ENCODE measurements around the gene EDN2.

Gene EDN2

GRCh38 chr1:41474490-41475271 lies 9.8 kb downstream of the EDN2 start:
- no peak overlapping the region for H3K4me3 ChIP-seq (ENCODE audit: low read length)
- no peaks in the 10 kb centered on the region for H3K27me3 ChIP-seq (ENCODE audit: control insufficient read depth, insufficient read depth, low read length)
- no peaks in the 10 kb centered on the region for H3K9me3 ChIP-seq (ENCODE audit: control insufficient read depth, insufficient read depth, low read length)
- no CpG with 5 or more reads among the region's 17 CpGs for WGBS (ENCODE audit: insufficient coverage, insufficient read length)
- peaks cover 4% of the 10 kb centered on the region for H3K4me1 ChIP-seq (ENCODE audit: control insufficient read depth, insufficient read depth, low read length)
- H3K36me3 ChIP-seq (ENCODE audit: control insufficient read depth, insufficient read depth, low read length): no peaks in the 10 kb centered on the region; the same call in 1 of the 2 replicates
- no peak for DNase-seq (ENCODE audit: low read depth, low spot score)
- no peak overlapping the region for H3K27ac ChIP-seq (ENCODE audit: low read length)

GRCh38 chr1:41473738-41474362 lies 10.6 kb downstream of the EDN2 start:
- H3K9me3 ChIP-seq (ENCODE audit: control insufficient read depth, insufficient read depth, low read length): no peaks in the 10 kb centered on the region
- no CpG with 5 or more reads among the region's 6 CpGs for WGBS (ENCODE audit: insufficient coverage, insufficient read length)
- no peak for DNase-seq (ENCODE audit: low read depth, low spot score)
- no peaks in the 10 kb centered on the region for H3K27me3 ChIP-seq (ENCODE audit: control insufficient read depth, insufficient read depth, low read length)
- H3K4me1 ChIP-seq (ENCODE audit: control insufficient read depth, insufficient read depth, low read length): peaks cover 4% of the 10 kb centered on the region
- no peak overlapping the region for H3K4me3 ChIP-seq (ENCODE audit: low read length)
- no peaks in the 10 kb centered on the region; the same call in 1 of the 2 replicates for H3K36me3 ChIP-seq (ENCODE audit: control insufficient read depth, insufficient read depth, low read length)
- no peak overlapping the region for H3K27ac ChIP-seq (ENCODE audit: low read length)

GRCh38 chr1:41471658-41472057 lies 12.8 kb downstream of the EDN2 start:
- H3K4me1 ChIP-seq (ENCODE audit: control insufficient read depth, insufficient read depth, low read length): no peaks in the 10 kb centered on the region; the same call in 1 of the 2 replicates
- no CpG with 5 or more reads among the region's 6 CpGs for WGBS (ENCODE audit: insufficient coverage, insufficient read length)
- H3K27me3 ChIP-seq (ENCODE audit: control insufficient read depth, insufficient read depth, low read length): no peaks in the 10 kb centered on the region
- DNase-seq (ENCODE audit: low read depth, low spot score): no peak
- no peak overlapping the region for H3K4me3 ChIP-seq (ENCODE audit: low read length)
- no peak overlapping the region for H3K27ac ChIP-seq (ENCODE audit: low read length)
- H3K36me3 ChIP-seq (ENCODE audit: control insufficient read depth, insufficient read depth, low read length): no peaks in the 10 kb centered on the region
- no peaks in the 10 kb centered on the region for H3K9me3 ChIP-seq (ENCODE audit: control insufficient read depth, insufficient read depth, low read length)

- DNase-seq (ENCODE audit: low read depth, low spot score): no peak
- Histone ChIP-seq H3K9me3 (ENCODE audit: control insufficient read depth, insufficient read depth, low read length) (no peaks in the 10 kb centered on the region), H3K27me3 (ENCODE audit: control insufficient read depth, insufficient read depth, low read length) (no peaks in the 10 kb centered on the region), H3K36me3 (ENCODE audit: control insufficient read depth, insufficient read depth, low read length) (no peaks in the 10 kb centered on the region), H3K4me3 (ENCODE audit: low read length) (no peak overlapping the region), H3K4me1 (ENCODE audit: control insufficient read depth, insufficient read depth, low read length) (no peaks in the 10 kb centered on the region), H3K27ac (ENCODE audit: low read length) (no peak overlapping the region)
- no CpG with 5 or more reads among the region's 5 CpGs for WGBS (ENCODE audit: insufficient coverage, insufficient read length)
Observed at GRCh38 chr1:41469706-41470105, 14.8 kb downstream of the EDN2 start.

- Histone ChIP-seq H3K36me3 (ENCODE audit: control insufficient read depth, insufficient read depth, low read length) (no peaks in the 10 kb centered on the region), H3K27ac (ENCODE audit: low read length) (no peak overlapping the region), H3K27me3 (ENCODE audit: control insufficient read depth, insufficient read depth, low read length) (no peaks in the 10 kb centered on the region), H3K4me1 (ENCODE audit: control insufficient read depth, insufficient read depth, low read length) (no peaks in the 10 kb centered on the region), H3K4me3 (ENCODE audit: low read length) (no peak overlapping the region), H3K9me3 (ENCODE audit: control insufficient read depth, insufficient read depth, low read length) (no peaks in the 10 kb centered on the region)
- DNase-seq (ENCODE audit: low read depth, low spot score): no peak
- WGBS (ENCODE audit: insufficient coverage, insufficient read length): no CpG with 5 or more reads among the region's 12 CpGs
Observed at GRCh38 chr1:41468122-41468762, 16.2 kb downstream of the EDN2 start.

GRCh38 chr1:41467673-41468072 lies 16.8 kb downstream of the EDN2 start:
- H3K9me3 ChIP-seq (ENCODE audit: control insufficient read depth, insufficient read depth, low read length): no peaks in the 10 kb centered on the region
- no peak overlapping the region for H3K27ac ChIP-seq (ENCODE audit: low read length)
- no CpG with 5 or more reads among the region's 4 CpGs for WGBS (ENCODE audit: insufficient coverage, insufficient read length)
- no peak overlapping the region for H3K4me3 ChIP-seq (ENCODE audit: low read length)
- H3K4me1 ChIP-seq (ENCODE audit: control insufficient read depth, insufficient read depth, low read length): no peaks in the 10 kb centered on the region
- H3K27me3 ChIP-seq (ENCODE audit: control insufficient read depth, insufficient read depth, low read length): no peaks in the 10 kb centered on the region
- DNase-seq (ENCODE audit: low read depth, low spot score): no peak
- H3K36me3 ChIP-seq (ENCODE audit: control insufficient read depth, insufficient read depth, low read length): no peaks in the 10 kb centered on the region

- Histone ChIP-seq H3K36me3 (ENCODE audit: control insufficient read depth, insufficient read depth, low read length) (no peaks in the 10 kb centered on the region), H3K4me1 (ENCODE audit: control insufficient read depth, insufficient read depth, low read length) (no peaks in the 10 kb centered on the region), H3K27ac (ENCODE audit: low read length) (no peak overlapping the region), H3K27me3 (ENCODE audit: control insufficient read depth, insufficient read depth, low read length) (no peaks in the 10 kb centered on the region), H3K4me3 (ENCODE audit: low read length) (no peak overlapping the region), H3K9me3 (ENCODE audit: control insufficient read depth, insufficient read depth, low read length) (no peaks in the 10 kb centered on the region)
- WGBS (ENCODE audit: insufficient coverage, insufficient read length): no CpG with 5 or more reads among the region's 5 CpGs
- no peak for DNase-seq (ENCODE audit: low read depth, low spot score)
Observed at GRCh38 chr1:41466146-41466545, 18.3 kb downstream of the EDN2 start.

GRCh38 chr1:41465741-41466140 lies 18.7 kb downstream of the EDN2 start:
- Histone ChIP-seq H3K4me3 (ENCODE audit: low read length) (no peak overlapping the region), H3K27ac (ENCODE audit: low read length) (no peak overlapping the region), H3K9me3 (ENCODE audit: control insufficient read depth, insufficient read depth, low read length) (no peaks in the 10 kb centered on the region), H3K27me3 (ENCODE audit: control insufficient read depth, insufficient read depth, low read length) (no peaks in the 10 kb centered on the region), H3K4me1 (ENCODE audit: control insufficient read depth, insufficient read depth, low read length) (no peaks in the 10 kb centered on the region), H3K36me3 (ENCODE audit: control insufficient read depth, insufficient read depth, low read length) (no peaks in the 10 kb centered on the region)
- WGBS (ENCODE audit: insufficient coverage, insufficient read length): no CpG with 5 or more reads among the region's 1 CpG
- no peak for DNase-seq (ENCODE audit: low read depth, low spot score)

GRCh38 chr1:41464885-41465284 lies 19.6 kb downstream of the EDN2 start:
- H3K9me3 ChIP-seq (ENCODE audit: control insufficient read depth, insufficient read depth, low read length): no peaks in the 10 kb centered on the region
- no peak overlapping the region for H3K4me3 ChIP-seq (ENCODE audit: low read length)
- DNase-seq (ENCODE audit: low read depth, low spot score): no peak
- no peak overlapping the region for H3K27ac ChIP-seq (ENCODE audit: low read length)
- no peaks in the 10 kb centered on the region for H3K36me3 ChIP-seq (ENCODE audit: control insufficient read depth, insufficient read depth, low read length)
- H3K4me1 ChIP-seq (ENCODE audit: control insufficient read depth, insufficient read depth, low read length): no peaks in the 10 kb centered on the region
- WGBS (ENCODE audit: insufficient coverage, insufficient read length): no CpG with 5 or more reads among the region's 7 CpGs
- H3K27me3 ChIP-seq (ENCODE audit: control insufficient read depth, insufficient read depth, low read length): no peaks in the 10 kb centered on the region

GRCh38 chr1:41463516-41463915 lies 21.0 kb downstream of the EDN2 start:
- Histone ChIP-seq H3K9me3 (ENCODE audit: control insufficient read depth, insufficient read depth, low read length) (no peaks in the 10 kb centered on the region), H3K36me3 (ENCODE audit: control insufficient read depth, insufficient read depth, low read length) (no peaks in the 10 kb centered on the region), H3K4me1 (ENCODE audit: control insufficient read depth, insufficient read depth, low read length) (no peaks in the 10 kb centered on the region), H3K4me3 (ENCODE audit: low read length) (no peak overlapping the region), H3K27ac (ENCODE audit: low read length) (no peak overlapping the region), H3K27me3 (ENCODE audit: control insufficient read depth, insufficient read depth, low read length) (no peaks in the 10 kb centered on the region)
- no CpG with 5 or more reads among the region's 2 CpGs for WGBS (ENCODE audit: insufficient coverage, insufficient read length)
- DNase-seq (ENCODE audit: low read depth, low spot score): no peak

All from iPS DF 6.9 (cell line).